Vagina (tissue), 2 donors: ENCODE measurements around the gene SCAF4. TPM values are rescaled to one million over a fixed set of nuclear protein-coding genes. Genes with fewer than 3 reads are reported as not detected.

Experiments
- DNase-seq, 2 donors: peaks; one replicate each; pipeline ENCODE4 v3.0.0-alpha.2; 2017; ENCODE audit errors: extremely low spot score in 2 of 2
- H3K27ac ChIP-seq: fragments of 200-600 bp; sonication (generic); one replicate; pipeline ENCODE4 v1.5.1; 2019
- H3K27me3 ChIP-seq: fragments of 200-600 bp; sonication (generic); one replicate; pipeline ENCODE4 v1.5.1; 2019
- H3K36me3 ChIP-seq, 2 donors: fragments of 200-600 bp; sonication (generic); one replicate each; pipeline ENCODE4 v1.5.1; 2017 to 2019
- H3K4me1 ChIP-seq: fragments of 200-600 bp; sonication (generic); one replicate; pipeline ENCODE4 v1.5.1; 2019
- H3K4me3 ChIP-seq, 2 donors: fragments of 200-600 bp; sonication (generic); 1 replicate in 1 of 2; 2 replicates in 1 of 2; pipeline ENCODE4 v1.5.1; 2016 to 2019
- H3K9me3 ChIP-seq: fragments of 200-600 bp; sonication (generic); one replicate; pipeline ENCODE4 v1.5.1; 2019
- CTCF ChIP-seq, 3 experiments: fragments of 450-650 bp in 2 of 3; fragments of 200-600 bp in 1 of 3; sonication (generic) in 1 of 3; IDR thresholded peaks; one replicate each; pipeline ENCODE4 v1.5.1; 2017 to 2019; ENCODE audit warnings: antibody characterized with exemption in 3 of 3, mild to moderate bottlenecking in 2 of 3, moderate library complexity in 2 of 3
- POLR2A ChIP-seq, 2 donors: fragments of 450-650 bp; IDR thresholded peaks; one replicate each; pipeline ENCODE4 v1.6.1; 2017; ENCODE audit warnings: antibody characterized with exemption in 2 of 2, mild to moderate bottlenecking in 2 of 2, moderate library complexity in 2 of 2
- POLR2AphosphoS5 ChIP-seq, 2 donors: sonication (generic); formaldehyde crosslinking; IDR thresholded peaks; one replicate each; pipeline ENCODE4 v1.9.0; 2017; ENCODE audit warnings: antibody characterized with exemption in 2 of 2, mild to moderate bottlenecking in 2 of 2, low read depth in 1 of 2; ENCODE audit not compliant: insufficient read depth in 1 of 2
- intact Hi-C: fragments of 100-400 bp; cut with DNase I; formaldehyde crosslinking; loops from one replicate; pipeline ENCODE4 v1.15.1; 2023
- total RNA-seq: library from RNA; depleted of rRNA; stranded (reverse); fragments of >200 nt; gene quantifications from one replicate; pipeline ENCODE4 v1.2.3, GENCODE V29; 2016

SCAF4 gene
- total RNA-seq, 1 donor from 2014 or later, result 23.1 TPM

DNA sequence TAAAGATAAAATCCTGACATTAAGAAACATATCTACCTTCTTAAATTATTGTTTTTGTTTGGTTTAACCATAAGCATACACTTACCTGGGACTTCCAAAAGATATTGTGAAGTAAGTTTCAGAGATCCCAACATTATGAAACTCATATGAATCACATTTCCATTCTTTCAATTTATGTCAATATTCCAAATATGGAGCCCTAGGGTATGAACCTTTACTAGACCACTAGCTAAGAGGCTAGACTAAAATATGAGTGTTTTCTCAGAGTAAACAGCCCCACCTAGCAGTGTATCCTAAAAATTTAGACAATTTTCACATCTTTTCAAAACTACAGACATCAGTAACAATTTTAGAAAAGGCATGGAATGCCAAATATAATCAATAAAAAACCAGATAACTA, 24.4 kb downstream of the SCAF4 start:
- no peak overlapping the region for H3K4me3 ChIP-seq
- no peaks in the 10 kb centered on the region for H3K9me3 ChIP-seq
- peaks cover 63% of the 10 kb centered on the region for H3K4me1 ChIP-seq
- no peak for TF ChIP-seq POLR2AphosphoS5 (IDR thresholded peaks at IDR 0.05; ENCODE audit: insufficient read depth in 1 of 2, low read depth in 1 of 2)
- no peak for TF ChIP-seq POLR2A (IDR thresholded peaks at IDR 0.05)
- no peak for TF ChIP-seq CTCF (IDR thresholded peaks at IDR 0.05)
- no peak for DNase-seq
- intact Hi-C loops, result no loop called here
- H3K27ac ChIP-seq, result no peak overlapping the region
- peaks cover 0 to 2% of the 10 kb centered on the region in 2 donors for H3K36me3 ChIP-seq
- H3K27me3 ChIP-seq, result no peaks in the 10 kb centered on the region

- no peaks in the 10 kb centered on the region for H3K9me3 ChIP-seq
- no peak overlapping the region for H3K4me3 ChIP-seq
- intact Hi-C loops, result no loop called here
These were observed 25.4 kb downstream of the SCAF4 start for GRCh38 chr21:31706562-31706961.

GRCh38 chr21:31700040-31700439, 31.9 kb downstream of the SCAF4 start:
- Histone ChIP-seq H3K4me3 (no peak overlapping the region), H3K27ac (no peak overlapping the region), H3K27me3 (no peaks in the 10 kb centered on the region), H3K9me3 (no peaks in the 10 kb centered on the region), H3K36me3 (peaks cover 0 to 58% of the 10 kb centered on the region in 2 donors), H3K4me1 (no peaks in the 10 kb centered on the region)
- intact Hi-C loops, result no loop called here
- no peak for TF ChIP-seq CTCF (IDR thresholded peaks at IDR 0.05)
- no peak for TF ChIP-seq POLR2A (IDR thresholded peaks at IDR 0.05)
- DNase-seq, result no peak

More at GRCh38 chr21:31706562-31706961, 25.4 kb downstream of the SCAF4 start:
- Histone ChIP-seq H3K27ac (no peak overlapping the region), H3K36me3 (peaks cover 0 to 11% of the 10 kb centered on the region in 2 donors), H3K27me3 (no peaks in the 10 kb centered on the region), H3K4me1 (peaks cover 54% of the 10 kb centered on the region)
- TF ChIP-seq POLR2A (IDR thresholded peaks at IDR 0.05), result no peak
- TF ChIP-seq CTCF (IDR thresholded peaks at IDR 0.05), result no peak
- no peak for TF ChIP-seq POLR2AphosphoS5 (IDR thresholded peaks at IDR 0.05; ENCODE audit: insufficient read depth in 1 of 2, low read depth in 1 of 2)
- no peak for DNase-seq

- H3K4me3 ChIP-seq, result no peak overlapping the region
- H3K36me3 ChIP-seq, result peaks cover 0 to 70% of the 10 kb centered on the region in 2 donors
- TF ChIP-seq POLR2A (IDR thresholded peaks at IDR 0.05) (no peak), CTCF (IDR thresholded peaks at IDR 0.05) (no peak), POLR2AphosphoS5 (IDR thresholded peaks at IDR 0.05; ENCODE audit: insufficient read depth in 1 of 2, low read depth in 1 of 2) (no peak)
- no peak for DNase-seq
- no peaks in the 10 kb centered on the region for H3K27me3 ChIP-seq
- H3K9me3 ChIP-seq, result no peaks in the 10 kb centered on the region
- H3K27ac ChIP-seq, result no peak overlapping the region
- intact Hi-C loops, result no loop called here
- H3K4me1 ChIP-seq, result no peaks in the 10 kb centered on the region
These were observed 33.5 kb downstream of the SCAF4 start for GRCh38 chr21:31698461-31698860.

DNA sequence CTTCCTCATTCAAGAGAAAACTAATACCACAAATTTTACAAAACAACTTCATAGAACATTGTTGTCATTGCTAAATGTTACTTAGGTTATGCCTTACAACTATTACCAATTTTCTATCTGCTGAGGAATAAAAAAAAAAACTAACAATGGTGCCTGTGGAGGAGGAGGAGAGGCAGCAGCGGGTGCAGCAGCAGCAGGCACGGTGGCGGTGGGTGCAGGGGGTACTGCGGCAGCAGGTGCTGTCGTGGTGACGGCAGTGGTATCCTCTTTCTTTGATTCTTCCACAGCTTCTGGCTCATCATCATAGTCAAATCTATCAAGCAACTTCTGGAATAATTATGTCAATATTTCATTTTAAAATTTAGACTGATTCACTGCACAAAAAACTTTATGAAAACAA, 35.5 kb downstream of the SCAF4 start:
- H3K36me3 ChIP-seq, result peaks cover 3 to 74% of the 10 kb centered on the region in 2 donors
- no peak overlapping the region for H3K27ac ChIP-seq

More for the DNA sequence above, 35.5 kb downstream of the SCAF4 start:
- intact Hi-C loops, result no loop called here
- no peak overlapping the region for H3K4me3 ChIP-seq
- H3K27me3 ChIP-seq, result no peaks in the 10 kb centered on the region
- DNase-seq, result no peak
- H3K4me1 ChIP-seq, result no peaks in the 10 kb centered on the region
- no peaks in the 10 kb centered on the region for H3K9me3 ChIP-seq
- TF ChIP-seq CTCF (IDR thresholded peaks at IDR 0.05) (no peak), POLR2A (IDR thresholded peaks at IDR 0.05) (no peak), POLR2AphosphoS5 (IDR thresholded peaks at IDR 0.05; ENCODE audit: insufficient read depth in 1 of 2, low read depth in 1 of 2) (no peak)
